ENCODE measurements around the gene MAGI2.
A peak's percentile ranks its signal among the peaks of the same experiment; 100 is the strongest.

MAGI2 gene

DNA sequence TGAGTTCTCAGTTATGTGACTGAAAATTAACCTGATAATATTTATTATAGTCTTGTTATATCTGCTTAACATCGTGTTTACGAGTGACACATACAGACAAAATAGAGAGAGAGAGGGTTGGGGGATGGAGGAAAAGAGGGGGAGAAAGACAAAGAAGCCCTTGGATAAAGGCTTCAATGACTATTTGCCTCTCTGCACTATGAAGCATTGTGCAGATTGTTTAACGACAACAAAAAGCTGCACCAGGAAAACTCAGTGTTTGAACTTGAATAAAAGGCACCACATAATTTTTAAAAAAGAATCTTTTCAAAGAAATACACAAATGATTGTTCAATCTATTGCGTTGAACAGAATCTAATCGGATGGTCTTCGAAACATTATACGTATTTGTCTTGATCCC, 27.8 kb downstream of the MAGI2 start:
- H3K4me3 ChIP-seq (ENCODE audit: insufficient read depth in 1 of 2, low read depth in 1 of 2, low read length in 2 of 2), result no peak overlapping the region
- no peak overlapping the region for H3K9ac ChIP-seq (ENCODE audit: low read length)
- H3K27ac ChIP-seq (ENCODE audit: low read length, poor library complexity, severe bottlenecking), result no peak overlapping the region
- no peak overlapping the region for H4K8ac ChIP-seq (ENCODE audit: low read length)
- H3K36me3 ChIP-seq (ENCODE audit: control insufficient read depth in 1 of 2, insufficient read depth in 2 of 2, low read depth in 1 of 2, low read length in 2 of 2), result no peaks in the 10 kb centered on the region
- H2AK5ac ChIP-seq (ENCODE audit: low read length, severe bottlenecking), result no peak overlapping the region
- no peak overlapping the region for H3K4ac ChIP-seq (ENCODE audit: low read depth in 1 of 2, low read length in 2 of 2)
- H3K9me3 ChIP-seq (ENCODE audit: control insufficient read depth, low read length), result no peaks in the 10 kb centered on the region
- no peaks in the 10 kb centered on the region for H3K79me1 ChIP-seq (replicated peaks; ENCODE audit: low read length, poor library complexity, severe bottlenecking)
- H3K14ac ChIP-seq (ENCODE audit: low read length in 2 of 2), result no peak overlapping the region
- H3K23ac ChIP-seq (ENCODE audit: low read length in 2 of 2), result no peak overlapping the region
- 82% methylated on average over 7 of the region's 7 CpGs for WGBS
- DNase-seq, result no peak
- H4K91ac ChIP-seq (ENCODE audit: low read length), result no peak overlapping the region
- H2BK15ac ChIP-seq (ENCODE audit: low read depth, poor library complexity, severe bottlenecking), result no peak overlapping the region
- H3K4me1 ChIP-seq (ENCODE audit: control insufficient read depth, insufficient read depth, low read depth, low read length), result no peaks in the 10 kb centered on the region
- no peak overlapping the region for H3K4me2 ChIP-seq (ENCODE audit: low read length, poor library complexity, severe bottlenecking)
- no peak overlapping the region for H2BK12ac ChIP-seq (ENCODE audit: low read length in 2 of 2)
- H2BK120ac ChIP-seq (ENCODE audit: low read depth, low read length), result no peak overlapping the region
- H3K18ac ChIP-seq (ENCODE audit: low read depth in 1 of 2, low read length in 2 of 2), result no peak overlapping the region
- no peak overlapping the region for H2AFZ ChIP-seq (ENCODE audit: low read depth, low read length)
- H3K27me3 ChIP-seq (ENCODE audit: control insufficient read depth in 1 of 2, insufficient read depth in 1 of 2, low read length in 2 of 2), result no peaks in the 10 kb centered on the region
- no peak overlapping the region for H2BK5ac ChIP-seq (ENCODE audit: low read depth, low read length, poor library complexity, severe bottlenecking)

DNA sequence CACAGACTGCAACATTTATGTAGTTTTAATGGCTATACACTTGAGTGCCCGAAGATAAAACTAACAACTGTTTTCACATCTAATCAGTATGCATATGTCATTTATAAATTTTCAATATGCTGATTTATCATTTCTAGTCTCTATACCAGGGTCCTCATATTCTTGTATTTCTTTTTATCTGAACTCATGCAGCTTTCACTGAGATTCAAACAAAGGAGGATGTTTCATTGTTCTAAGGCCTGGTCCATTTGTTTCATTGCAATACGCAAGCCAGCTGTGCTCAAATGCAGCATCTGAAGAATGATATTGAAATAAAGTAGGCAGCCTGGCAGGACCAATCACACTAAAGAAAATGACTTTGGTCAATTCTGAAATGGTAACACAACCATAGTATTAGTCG, 31.7 kb downstream of the MAGI2 start:
- Histone ChIP-seq H4K8ac (ENCODE audit: low read length) (no peak overlapping the region), H3K4ac (ENCODE audit: low read depth in 1 of 2, low read length in 2 of 2) (no peak overlapping the region)
- WGBS, result 100% methylated on average over 2 of the region's 3 CpGs

DNA sequence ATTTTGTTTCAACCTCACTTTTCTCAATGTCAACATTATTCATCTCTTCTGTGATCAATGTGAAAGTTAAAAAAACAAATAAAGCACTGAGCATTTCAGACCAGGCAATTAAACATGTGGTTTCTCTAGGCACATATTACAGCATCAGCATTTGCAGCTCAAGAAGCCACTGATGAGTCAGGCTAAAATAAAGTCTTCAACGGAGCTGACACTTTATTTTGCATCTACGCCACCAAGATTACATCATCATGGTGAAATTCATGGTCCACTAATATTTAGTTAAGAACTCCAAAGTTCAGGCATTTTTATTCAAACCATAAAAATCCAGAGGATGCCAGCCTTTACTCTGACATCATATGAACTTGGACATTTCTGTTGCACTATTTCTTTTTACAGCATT, 33.0 kb downstream of the MAGI2 start:
- no peak overlapping the region for H2BK120ac ChIP-seq (ENCODE audit: low read depth, low read length)
- no peak overlapping the region for H3K4ac ChIP-seq (ENCODE audit: low read depth in 1 of 2, low read length in 2 of 2)
- peak overlapping the region; percentile 47 for H3K9ac ChIP-seq (ENCODE audit: low read length)
- DNase-seq, result peak; percentile 90
- H3K4me1 ChIP-seq (ENCODE audit: control insufficient read depth, insufficient read depth, low read depth, low read length), result no peaks in the 10 kb centered on the region
- H3K27ac ChIP-seq (ENCODE audit: low read length, poor library complexity, severe bottlenecking), result no peak overlapping the region
- no peak overlapping the region for H3K23ac ChIP-seq (ENCODE audit: low read length in 2 of 2)
- H2AK5ac ChIP-seq (ENCODE audit: low read length, severe bottlenecking), result no peak overlapping the region
- no peak overlapping the region for H3K4me2 ChIP-seq (ENCODE audit: low read length, poor library complexity, severe bottlenecking)
- no peaks in the 10 kb centered on the region for H3K9me3 ChIP-seq (ENCODE audit: control insufficient read depth, low read length)
- H3K18ac ChIP-seq (ENCODE audit: low read depth in 1 of 2, low read length in 2 of 2), result no peak overlapping the region
- no peaks in the 10 kb centered on the region for H3K36me3 ChIP-seq (ENCODE audit: control insufficient read depth in 1 of 2, insufficient read depth in 2 of 2, low read depth in 1 of 2, low read length in 2 of 2)
- H2BK5ac ChIP-seq (ENCODE audit: low read depth, low read length, poor library complexity, severe bottlenecking), result no peak overlapping the region
- H3K4me3 ChIP-seq (ENCODE audit: insufficient read depth in 1 of 2, low read depth in 1 of 2, low read length in 2 of 2), result no peak overlapping the region
- H3K14ac ChIP-seq (ENCODE audit: low read length in 2 of 2), result no peak overlapping the region
- H3K79me1 ChIP-seq (replicated peaks; ENCODE audit: low read length, poor library complexity, severe bottlenecking), result no peaks in the 10 kb centered on the region
- no peak overlapping the region for H2BK15ac ChIP-seq (ENCODE audit: low read depth, poor library complexity, severe bottlenecking)
- H2AFZ ChIP-seq (ENCODE audit: low read depth, low read length), result no peak overlapping the region
- no peak overlapping the region for H4K8ac ChIP-seq (ENCODE audit: low read length)
- H3K27me3 ChIP-seq (ENCODE audit: control insufficient read depth in 1 of 2, insufficient read depth in 1 of 2, low read length in 2 of 2), result no peaks in the 10 kb centered on the region
- H4K91ac ChIP-seq (ENCODE audit: low read length), result no peak overlapping the region
- H2BK12ac ChIP-seq (ENCODE audit: low read length in 2 of 2), result no peak overlapping the region
- WGBS, result under 1% methylated on average over 2 of the region's 2 CpGs

More for the DNA sequence above, 31.7 kb downstream of the MAGI2 start:
- no peak overlapping the region for H3K27ac ChIP-seq (ENCODE audit: low read length, poor library complexity, severe bottlenecking)
- no peak overlapping the region for H3K9ac ChIP-seq (ENCODE audit: low read length)
- no peak overlapping the region for H3K23ac ChIP-seq (ENCODE audit: low read length in 2 of 2)
- H3K4me1 ChIP-seq (ENCODE audit: control insufficient read depth, insufficient read depth, low read depth, low read length), result no peaks in the 10 kb centered on the region
- no peak for DNase-seq
- no peak overlapping the region for H2BK5ac ChIP-seq (ENCODE audit: low read depth, low read length, poor library complexity, severe bottlenecking)
- no peak overlapping the region for H3K14ac ChIP-seq (ENCODE audit: low read length in 2 of 2)
- no peak overlapping the region for H3K18ac ChIP-seq (ENCODE audit: low read depth in 1 of 2, low read length in 2 of 2)
- H2BK15ac ChIP-seq (ENCODE audit: low read depth, poor library complexity, severe bottlenecking), result no peak overlapping the region
- no peaks in the 10 kb centered on the region for H3K79me1 ChIP-seq (replicated peaks; ENCODE audit: low read length, poor library complexity, severe bottlenecking)
- no peak overlapping the region for H3K4me3 ChIP-seq (ENCODE audit: insufficient read depth in 1 of 2, low read depth in 1 of 2, low read length in 2 of 2)
- H4K91ac ChIP-seq (ENCODE audit: low read length), result no peak overlapping the region
- no peak overlapping the region for H2AFZ ChIP-seq (ENCODE audit: low read depth, low read length)
- H2BK12ac ChIP-seq (ENCODE audit: low read length in 2 of 2), result no peak overlapping the region
- no peak overlapping the region for H2BK120ac ChIP-seq (ENCODE audit: low read depth, low read length)
- H3K36me3 ChIP-seq (ENCODE audit: control insufficient read depth in 1 of 2, insufficient read depth in 2 of 2, low read depth in 1 of 2, low read length in 2 of 2), result no peaks in the 10 kb centered on the region
- H3K9me3 ChIP-seq (ENCODE audit: control insufficient read depth, low read length), result no peaks in the 10 kb centered on the region
- H3K4me2 ChIP-seq (ENCODE audit: low read length, poor library complexity, severe bottlenecking), result no peak overlapping the region
- no peaks in the 10 kb centered on the region for H3K27me3 ChIP-seq (ENCODE audit: control insufficient read depth in 1 of 2, insufficient read depth in 1 of 2, low read length in 2 of 2)
- no peak overlapping the region for H2AK5ac ChIP-seq (ENCODE audit: low read length, severe bottlenecking)

DNA sequence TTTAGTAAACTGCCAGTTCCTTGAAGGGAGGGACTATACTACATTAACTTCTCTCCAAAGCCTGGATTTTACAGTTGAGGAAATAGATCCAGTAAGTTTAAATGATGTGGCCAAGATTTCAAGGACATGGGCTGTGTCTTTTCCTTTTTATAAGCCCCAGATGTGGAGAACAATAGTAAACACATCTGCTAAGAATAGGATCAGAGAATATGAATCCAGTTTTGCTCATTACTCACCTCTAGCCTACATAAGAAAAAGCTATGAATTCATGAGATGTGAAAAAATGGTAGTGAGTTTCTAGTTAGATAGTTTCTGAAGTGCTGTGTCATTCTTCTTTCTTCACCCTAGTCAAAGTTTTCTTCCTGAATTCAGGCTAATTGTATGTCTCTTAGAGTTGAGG, 38.6 kb downstream of the MAGI2 start:
- Histone ChIP-seq H2BK12ac (ENCODE audit: low read length in 2 of 2) (no peak overlapping the region), H2AK5ac (ENCODE audit: low read length, severe bottlenecking) (no peak overlapping the region), H3K79me1 (replicated peaks; ENCODE audit: low read length, poor library complexity, severe bottlenecking) (no peaks in the 10 kb centered on the region), H3K9me3 (ENCODE audit: control insufficient read depth, low read length) (no peaks in the 10 kb centered on the region), H3K4me3 (ENCODE audit: insufficient read depth in 1 of 2, low read depth in 1 of 2, low read length in 2 of 2) (no peak overlapping the region), H2BK120ac (ENCODE audit: low read depth, low read length) (no peak overlapping the region), H4K8ac (ENCODE audit: low read length) (no peak overlapping the region), H2AFZ (ENCODE audit: low read depth, low read length) (no peak overlapping the region), H2BK5ac (ENCODE audit: low read depth, low read length, poor library complexity, severe bottlenecking) (no peak overlapping the region), H3K18ac (ENCODE audit: low read depth in 1 of 2, low read length in 2 of 2) (no peak overlapping the region), H3K27me3 (ENCODE audit: control insufficient read depth in 1 of 2, insufficient read depth in 1 of 2, low read length in 2 of 2) (no peaks in the 10 kb centered on the region), H4K91ac (ENCODE audit: low read length) (no peak overlapping the region), H3K4me2 (ENCODE audit: low read length, poor library complexity, severe bottlenecking) (no peak overlapping the region), H3K4ac (ENCODE audit: low read depth in 1 of 2, low read length in 2 of 2) (no peak overlapping the region), H2BK15ac (ENCODE audit: low read depth, poor library complexity, severe bottlenecking) (no peak overlapping the region), H3K27ac (ENCODE audit: low read length, poor library complexity, severe bottlenecking) (no peak overlapping the region), H3K36me3 (ENCODE audit: control insufficient read depth in 1 of 2, insufficient read depth in 2 of 2, low read depth in 1 of 2, low read length in 2 of 2) (no peaks in the 10 kb centered on the region), H3K23ac (ENCODE audit: low read length in 2 of 2) (no peak overlapping the region), H3K14ac (ENCODE audit: low read length in 2 of 2) (no peak overlapping the region), H3K4me1 (ENCODE audit: control insufficient read depth, insufficient read depth, low read depth, low read length) (no peaks in the 10 kb centered on the region), H3K9ac (ENCODE audit: low read length) (no peak overlapping the region)
- DNase-seq, result no peak
